ENCODE data around the gene AMY1A.
"Not testable (repeated sequence)": the region's sequence is repeated elsewhere in the genome, so short reads cannot be mapped to it uniquely, and the experiment has no call there.

DNA sequence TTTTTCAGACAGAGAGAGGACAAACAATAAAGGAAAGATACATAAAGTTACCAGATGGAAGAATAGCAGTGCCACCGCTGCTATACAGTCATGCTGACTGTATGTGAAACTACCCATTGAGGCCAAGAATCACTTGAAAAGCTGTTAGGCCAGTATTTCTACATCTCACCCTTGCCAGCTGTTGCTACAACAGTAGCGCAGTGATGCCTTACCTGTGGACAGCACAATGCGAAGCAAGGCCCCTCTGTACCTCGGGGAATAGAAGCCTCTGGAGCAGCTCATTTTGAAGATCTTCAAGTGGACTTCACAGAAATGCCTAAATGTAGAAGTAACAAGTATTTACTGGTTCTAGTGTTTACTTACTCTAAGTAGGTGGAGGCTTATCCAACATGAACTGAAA, 45.1 kb downstream of the AMY1A start:
- TF ChIP-seq, protein P1, sequence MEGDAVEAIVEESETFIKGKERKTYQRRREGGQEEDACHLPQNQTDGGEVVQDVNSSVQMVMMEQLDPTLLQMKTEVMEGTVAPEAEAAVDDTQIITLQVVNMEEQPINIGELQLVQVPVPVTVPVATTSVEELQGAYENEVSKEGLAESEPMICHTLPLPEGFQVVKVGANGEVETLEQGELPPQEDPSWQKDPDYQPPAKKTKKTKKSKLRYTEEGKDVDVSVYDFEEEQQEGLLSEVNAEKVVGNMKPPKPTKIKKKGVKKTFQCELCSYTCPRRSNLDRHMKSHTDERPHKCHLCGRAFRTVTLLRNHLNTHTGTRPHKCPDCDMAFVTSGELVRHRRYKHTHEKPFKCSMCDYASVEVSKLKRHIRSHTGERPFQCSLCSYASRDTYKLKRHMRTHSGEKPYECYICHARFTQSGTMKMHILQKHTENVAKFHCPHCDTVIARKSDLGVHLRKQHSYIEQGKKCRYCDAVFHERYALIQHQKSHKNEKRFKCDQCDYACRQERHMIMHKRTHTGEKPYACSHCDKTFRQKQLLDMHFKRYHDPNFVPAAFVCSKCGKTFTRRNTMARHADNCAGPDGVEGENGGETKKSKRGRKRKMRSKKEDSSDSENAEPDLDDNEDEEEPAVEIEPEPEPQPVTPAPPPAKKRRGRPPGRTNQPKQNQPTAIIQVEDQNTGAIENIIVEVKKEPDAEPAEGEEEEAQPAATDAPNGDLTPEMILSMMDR (tag by site-specific recombination; IDR thresholded peaks at IDR 0.05), result not testable (repeated sequence)
- not testable (repeated sequence) for TF ChIP-seq ZNF274 (IDR thresholded peaks at IDR 0.05; ENCODE audit: low read length); ZNF274 (tag by site-specific recombination; IDR thresholded peaks at IDR 0.05; ENCODE audit: borderline replicate concordance); KLF16 (tag by site-specific recombination; IDR thresholded peaks at IDR 0.05); ZNF121 (tag by site-specific recombination; IDR thresholded peaks at IDR 0.05); ZNF433 (tag by site-specific recombination; IDR thresholded peaks at IDR 0.05; ENCODE audit: low read depth); ZNF610 (tag by site-specific recombination; IDR thresholded peaks at IDR 0.05; ENCODE audit: borderline replicate concordance); YY1 (tag by site-specific recombination; IDR thresholded peaks at IDR 0.05)
- TF ChIP-seq, protein P2, sequence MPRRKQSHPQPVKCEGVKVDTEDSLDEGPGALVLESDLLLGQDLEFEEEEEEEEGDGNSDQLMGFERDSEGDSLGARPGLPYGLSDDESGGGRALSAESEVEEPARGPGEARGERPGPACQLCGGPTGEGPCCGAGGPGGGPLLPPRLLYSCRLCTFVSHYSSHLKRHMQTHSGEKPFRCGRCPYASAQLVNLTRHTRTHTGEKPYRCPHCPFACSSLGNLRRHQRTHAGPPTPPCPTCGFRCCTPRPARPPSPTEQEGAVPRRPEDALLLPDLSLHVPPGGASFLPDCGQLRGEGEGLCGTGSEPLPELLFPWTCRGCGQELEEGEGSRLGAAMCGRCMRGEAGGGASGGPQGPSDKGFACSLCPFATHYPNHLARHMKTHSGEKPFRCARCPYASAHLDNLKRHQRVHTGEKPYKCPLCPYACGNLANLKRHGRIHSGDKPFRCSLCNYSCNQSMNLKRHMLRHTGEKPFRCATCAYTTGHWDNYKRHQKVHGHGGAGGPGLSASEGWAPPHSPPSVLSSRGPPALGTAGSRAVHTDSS (tag by site-specific recombination; IDR thresholded peaks at IDR 0.05), result not testable (repeated sequence)
- TF ChIP-seq, protein P3, sequence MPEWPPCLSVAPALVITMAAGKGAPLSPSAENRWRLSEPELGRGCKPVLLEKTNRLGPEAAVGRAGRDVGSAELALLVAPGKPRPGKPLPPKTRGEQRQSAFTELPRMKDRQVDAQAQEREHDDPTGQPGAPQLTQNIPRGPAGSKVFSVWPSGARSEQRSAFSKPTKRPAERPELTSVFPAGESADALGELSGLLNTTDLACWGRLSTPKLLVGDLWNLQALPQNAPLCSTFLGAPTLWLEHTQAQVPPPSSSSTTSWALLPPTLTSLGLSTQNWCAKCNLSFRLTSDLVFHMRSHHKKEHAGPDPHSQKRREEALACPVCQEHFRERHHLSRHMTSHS (tag by site-specific recombination; IDR thresholded peaks at IDR 0.05), result not testable (repeated sequence)
- TF ChIP-seq, protein P4, sequence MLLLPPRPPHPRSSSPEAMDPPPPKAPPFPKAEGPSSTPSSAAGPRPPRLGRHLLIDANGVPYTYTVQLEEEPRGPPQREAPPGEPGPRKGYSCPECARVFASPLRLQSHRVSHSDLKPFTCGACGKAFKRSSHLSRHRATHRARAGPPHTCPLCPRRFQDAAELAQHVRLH (tag by site-specific recombination; IDR thresholded peaks at IDR 0.05), result not testable (repeated sequence)

Measured in HEK293 (cell line).